HAP-1 (cell line): Measurements from ENCODE around the gene INHBB.

Experiments used
- DNase-seq, 2 experiments: peaks; one replicate each; pipeline ENCODE4 v3.0.0-alpha.2; 2016 to 2020; ENCODE audit warnings: low spot score in 2 of 2
- H3K27me3 ChIP-seq: fragments of 250-450 bp; sonication (Bioruptor Pico); 2 replicates; pipeline ENCODE4 v1.5.1; 2020; ENCODE audit warnings: low read depth, mild to moderate bottlenecking, moderate library complexity
- H3K36me3 ChIP-seq: fragments of 250-450 bp; sonication (Bioruptor Pico); replicated peaks from 2 replicates; pipeline ENCODE4 v1.5.1; 2020; ENCODE audit warnings: mild to moderate bottlenecking
- H3K4me1 ChIP-seq: fragments of 250-450 bp; sonication (Bioruptor Pico); 2 replicates; pipeline ENCODE4 v1.5.1; 2020; ENCODE audit warnings: mild to moderate bottlenecking
- H3K4me3 ChIP-seq: fragments of 250-450 bp; sonication (Bioruptor Pico); 2 replicates; pipeline ENCODE4 v1.5.1; 2020; ENCODE audit warnings: mild to moderate bottlenecking, moderate library complexity
- H3K9me3 ChIP-seq: fragments of 250-450 bp; sonication (Bioruptor Pico); 2 replicates; pipeline ENCODE4 v1.5.1; 2020; ENCODE audit warnings: mild to moderate bottlenecking, moderate library complexity
- in situ Hi-C: fragments of 300-500 bp; cut with MboI; formaldehyde crosslinking; loops from 3 replicates; pipeline ENCODE4 v1.14.3; 2020; ENCODE audit warnings: low sequenced_read_pairs, inconsistent platforms, mixed read lengths

The INHBB gene

GRCh38 chr2:120398996-120399888 is 53.3 kb downstream of the INHBB start:
- H3K4me1 ChIP-seq = no peaks in the 10 kb centered on the region
- in situ Hi-C loops = no loop called here

GRCh38 chr2:120399889-120400240 is 53.9 kb downstream of the INHBB start:
- no peaks in the 10 kb centered on the region for H3K27me3 ChIP-seq
- peak in 1 of 2 experiments; percentile 4 for DNase-seq
- in situ Hi-C loops = no loop called here

More at GRCh38 chr2:120398996-120399888, 53.3 kb downstream of the INHBB start:
- H3K36me3 ChIP-seq = no peaks in the 10 kb centered on the region
- DNase-seq = peak in 1 of 2 experiments; percentile 5
- H3K9me3 ChIP-seq = no peaks in the 10 kb centered on the region
- no peaks in the 10 kb centered on the region for H3K27me3 ChIP-seq
- H3K4me3 ChIP-seq = no peak overlapping the region

GRCh38 chr2:120400551-120400950 is 54.6 kb downstream of the INHBB start:
- Histone ChIP-seq H3K27me3 (no peaks in the 10 kb centered on the region), H3K9me3 (no peaks in the 10 kb centered on the region), H3K36me3 (no peaks in the 10 kb centered on the region), H3K4me1 (no peaks in the 10 kb centered on the region), H3K4me3 (no peak overlapping the region)
- peak in 1 of 2 experiments; percentile 5 for DNase-seq
- in situ Hi-C loops = no loop called here

More at GRCh38 chr2:120399889-120400240, 53.9 kb downstream of the INHBB start:
- Histone ChIP-seq H3K4me3 (no peak overlapping the region), H3K9me3 (no peaks in the 10 kb centered on the region), H3K4me1 (no peaks in the 10 kb centered on the region), H3K36me3 (no peaks in the 10 kb centered on the region)
